Neural progenitor cell (in vitro differentiated cells): Measurements from ENCODE around the gene ABHD15.

Source experiments
- CTCF ChIP-seq: fragments of 200-600 bp; sonication (generic); IDR thresholded peaks from 2 replicates; pipeline ENCODE4 v1.5.1; 2017; ENCODE audit warnings: antibody characterized with exemption, mild to moderate bottlenecking
- EZH2phosphoT487 ChIP-seq: fragments of 200-600 bp; sonication (generic); IDR thresholded peaks from 2 replicates; pipeline ENCODE4 v1.6.1; 2017; ENCODE audit warnings: antibody characterized with exemption

DNA sequence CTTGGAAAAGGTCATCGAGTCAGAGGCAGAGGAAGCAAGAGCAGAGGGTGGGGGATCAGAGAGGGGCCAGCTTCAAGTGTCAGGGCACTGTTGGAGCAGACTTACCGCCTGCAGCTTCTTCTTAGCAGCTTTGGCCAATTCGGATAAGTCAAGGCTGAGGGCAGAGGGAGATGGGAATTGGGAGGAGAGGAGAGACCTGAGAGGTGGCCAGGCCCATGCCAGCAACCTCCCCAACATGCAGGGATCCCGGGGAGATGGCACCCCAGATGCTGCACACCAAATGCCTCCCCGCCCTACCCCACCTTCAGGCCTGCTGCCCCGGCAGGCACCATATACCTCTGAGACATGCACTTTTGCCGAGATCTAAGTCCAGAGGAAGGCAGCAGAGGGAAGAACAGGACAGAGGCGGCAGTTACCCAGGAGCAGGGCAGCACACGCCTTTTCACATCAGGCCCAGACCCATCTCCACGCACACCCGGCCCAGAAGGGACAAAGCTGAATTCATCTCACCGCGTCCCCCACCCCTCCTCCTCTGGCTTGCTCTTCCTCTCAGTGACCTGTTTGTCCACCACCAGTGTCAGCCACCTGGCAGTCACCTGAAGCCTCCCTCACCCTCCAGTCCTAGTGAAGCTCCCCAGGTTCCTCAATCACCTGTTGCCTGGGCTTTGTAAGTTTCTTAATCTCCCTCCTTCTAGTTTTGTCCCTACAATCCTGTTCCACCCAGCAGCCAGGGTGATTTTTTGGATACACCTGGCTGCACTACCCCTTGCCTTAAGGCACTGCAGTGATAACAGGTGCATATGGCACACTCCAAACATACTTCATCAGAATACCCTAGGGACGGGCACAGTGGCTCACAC is 12.0 kb upstream of the ABHD15 start:
- TF ChIP-seq EZH2phosphoT487, result no peak
- TF ChIP-seq CTCF, result no peak
